KMS-11 (cell line): ENCODE measurements around the gene KRT72.

Experiments used
- H2AFZ ChIP-seq: fragments of 200-600 bp; sonication (generic); 2 replicates; pipeline ENCODE4 v1.6.1; 2016; ENCODE audit warnings: antibody characterized with exemption, mixed run types, low read depth
- H3K27ac ChIP-seq: fragments of 200-600 bp; sonication (generic); 2 replicates; pipeline ENCODE4 v1.6.1; 2016; ENCODE audit warnings: mild to moderate bottlenecking, mixed run types
- H3K27me3 ChIP-seq: fragments of 200-600 bp; sonication (generic); 2 replicates; pipeline ENCODE4 v1.6.1; 2017; ENCODE audit warnings: mild to moderate bottlenecking, low read depth, mixed run types, moderate library complexity; ENCODE audit not compliant: insufficient read depth
- H3K36me3 ChIP-seq: fragments of 200-600 bp; sonication (generic); 2 replicates; pipeline ENCODE4 v1.6.1; 2017; ENCODE audit warnings: mild to moderate bottlenecking, mixed run types; ENCODE audit not compliant: insufficient read depth
- H3K4me1 ChIP-seq: fragments of 200-600 bp; sonication (generic); 2 replicates; pipeline ENCODE4 v1.6.1; 2016; ENCODE audit warnings: mild to moderate bottlenecking, low read depth, mixed run types; ENCODE audit not compliant: poor library complexity, severe bottlenecking
- H3K4me2 ChIP-seq: fragments of 200-600 bp; sonication (generic); 2 replicates; pipeline ENCODE4 v1.7.0; 2016; ENCODE audit warnings: mild to moderate bottlenecking, mixed run types
- H3K4me3 ChIP-seq: fragments of 200-600 bp; sonication (generic); IDR thresholded peaks from 2 replicates; pipeline ENCODE4 v1.6.1; 2017; ENCODE audit warnings: low read depth, low read length, mixed read lengths; ENCODE audit not compliant: insufficient read depth
- H3K79me2 ChIP-seq: fragments of 200-600 bp; sonication (generic); 2 replicates; pipeline ENCODE4 v1.6.1; 2016; ENCODE audit warnings: low read depth, mixed run types; ENCODE audit not compliant: insufficient read depth
- H3K9ac ChIP-seq: fragments of 200-600 bp; sonication (generic); 2 replicates; pipeline ENCODE4 v1.6.1; 2016; ENCODE audit warnings: mild to moderate bottlenecking, mixed run types
- H4K20me1 ChIP-seq: fragments of 200-600 bp; sonication (generic); 2 replicates; pipeline ENCODE4 v1.6.1; 2016; ENCODE audit warnings: mild to moderate bottlenecking, mixed run types; ENCODE audit not compliant: insufficient read depth
- TF ChIP-seq, protein P1 (sequence below): fragments of 200-600 bp; sonication (generic); conservative IDR thresholded peaks from 2 replicates; pipeline ENCODE4 v1.6.1; 2017; ENCODE audit warnings: low read depth, mild to moderate bottlenecking, antibody characterized with exemption, low read length, moderate library complexity, mixed read lengths

KRT72 gene

DNA sequence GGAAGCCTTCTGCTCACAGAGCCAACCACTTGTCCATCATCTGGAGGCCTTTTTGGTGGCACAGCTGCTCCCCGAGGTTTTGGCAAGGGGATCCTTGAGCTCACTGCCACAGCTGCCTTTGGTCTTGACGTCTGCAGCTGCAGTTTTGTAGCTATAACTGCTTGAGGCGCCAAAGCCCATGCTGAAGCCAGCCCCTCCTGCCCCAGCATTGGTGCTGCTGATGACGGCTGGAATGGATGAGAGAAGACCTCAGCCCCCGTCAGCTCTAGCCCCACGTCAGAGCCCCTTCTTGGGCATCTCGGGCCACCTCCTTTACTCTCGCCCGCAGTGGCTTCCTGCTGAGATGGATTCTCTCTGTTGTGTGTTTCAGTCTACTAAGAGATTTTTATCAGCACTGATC is 15.3 kb downstream of the KRT72 start:
- Histone ChIP-seq H3K79me2 (no peaks in the 10 kb centered on the region), H3K9ac (no peak overlapping the region), H3K27me3 (peaks cover 33% of the 10 kb centered on the region; the same call in 1 of the 2 replicates)

GRCh38 chr12:52585066-52585465 is 16.2 kb downstream of the KRT72 start:
- Histone ChIP-seq H3K27ac (no peak overlapping the region), H3K36me3 (no peaks in the 10 kb centered on the region), H4K20me1 (no peaks in the 10 kb centered on the region), H3K4me3 (no peak overlapping the region), H3K27me3 (peaks cover 34% of the 10 kb centered on the region; the same call in 1 of the 2 replicates), H3K4me2 (no peak overlapping the region), H2AFZ (no peak overlapping the region), H3K4me1 (no peaks in the 10 kb centered on the region), H3K79me2 (no peaks in the 10 kb centered on the region), H3K9ac (no peak overlapping the region)
- TF ChIP-seq, protein P1, sequence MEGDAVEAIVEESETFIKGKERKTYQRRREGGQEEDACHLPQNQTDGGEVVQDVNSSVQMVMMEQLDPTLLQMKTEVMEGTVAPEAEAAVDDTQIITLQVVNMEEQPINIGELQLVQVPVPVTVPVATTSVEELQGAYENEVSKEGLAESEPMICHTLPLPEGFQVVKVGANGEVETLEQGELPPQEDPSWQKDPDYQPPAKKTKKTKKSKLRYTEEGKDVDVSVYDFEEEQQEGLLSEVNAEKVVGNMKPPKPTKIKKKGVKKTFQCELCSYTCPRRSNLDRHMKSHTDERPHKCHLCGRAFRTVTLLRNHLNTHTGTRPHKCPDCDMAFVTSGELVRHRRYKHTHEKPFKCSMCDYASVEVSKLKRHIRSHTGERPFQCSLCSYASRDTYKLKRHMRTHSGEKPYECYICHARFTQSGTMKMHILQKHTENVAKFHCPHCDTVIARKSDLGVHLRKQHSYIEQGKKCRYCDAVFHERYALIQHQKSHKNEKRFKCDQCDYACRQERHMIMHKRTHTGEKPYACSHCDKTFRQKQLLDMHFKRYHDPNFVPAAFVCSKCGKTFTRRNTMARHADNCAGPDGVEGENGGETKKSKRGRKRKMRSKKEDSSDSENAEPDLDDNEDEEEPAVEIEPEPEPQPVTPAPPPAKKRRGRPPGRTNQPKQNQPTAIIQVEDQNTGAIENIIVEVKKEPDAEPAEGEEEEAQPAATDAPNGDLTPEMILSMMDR = no peak

More for the DNA sequence above, 15.3 kb downstream of the KRT72 start:
- H3K4me3 ChIP-seq = no peak overlapping the region
- no peaks in the 10 kb centered on the region for H4K20me1 ChIP-seq
- no peak overlapping the region for H3K4me2 ChIP-seq
- H3K4me1 ChIP-seq = no peaks in the 10 kb centered on the region
- H3K36me3 ChIP-seq = no peaks in the 10 kb centered on the region
- H2AFZ ChIP-seq = no peak overlapping the region
- H3K27ac ChIP-seq = no peak overlapping the region
- TF ChIP-seq, protein P1 = no peak

DNA sequence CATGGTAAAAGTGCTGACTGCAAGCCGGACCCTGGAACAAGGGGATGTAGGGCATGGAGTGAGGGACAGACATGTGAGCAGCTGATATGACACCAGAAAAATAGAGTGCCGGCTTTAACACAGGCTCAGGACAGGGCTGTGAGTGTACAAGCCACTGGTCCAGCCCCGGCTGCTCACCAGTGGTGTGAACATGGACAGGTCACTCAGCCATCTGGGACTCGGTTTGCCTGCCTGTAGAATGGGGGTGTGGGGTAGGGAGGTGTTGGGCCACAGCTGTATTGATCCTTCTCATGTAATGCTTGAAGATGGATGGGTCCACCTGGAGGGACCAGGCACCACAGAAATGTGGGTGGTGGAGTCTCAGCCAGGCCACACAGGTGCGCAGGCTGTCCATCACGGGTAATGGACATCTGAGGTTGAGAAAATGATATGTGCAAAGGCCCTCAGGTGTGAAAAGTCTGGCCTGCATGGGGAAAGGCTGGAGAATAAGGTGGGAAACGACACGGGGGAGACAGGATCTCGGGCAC is 17.0 kb downstream of the KRT72 start:
- no peak overlapping the region for H3K27ac ChIP-seq
- H3K27me3 ChIP-seq = peaks cover 34% of the 10 kb centered on the region; the same call in 1 of the 2 replicates
- H3K4me2 ChIP-seq = no peak overlapping the region
- H3K79me2 ChIP-seq = no peaks in the 10 kb centered on the region
- H3K4me1 ChIP-seq = no peaks in the 10 kb centered on the region
- H2AFZ ChIP-seq = no peak overlapping the region
- H3K4me3 ChIP-seq = no peak overlapping the region
- no peaks in the 10 kb centered on the region for H3K36me3 ChIP-seq
- TF ChIP-seq, protein P1 = no peak
- H3K9ac ChIP-seq = no peak overlapping the region
- H4K20me1 ChIP-seq = no peaks in the 10 kb centered on the region

DNA sequence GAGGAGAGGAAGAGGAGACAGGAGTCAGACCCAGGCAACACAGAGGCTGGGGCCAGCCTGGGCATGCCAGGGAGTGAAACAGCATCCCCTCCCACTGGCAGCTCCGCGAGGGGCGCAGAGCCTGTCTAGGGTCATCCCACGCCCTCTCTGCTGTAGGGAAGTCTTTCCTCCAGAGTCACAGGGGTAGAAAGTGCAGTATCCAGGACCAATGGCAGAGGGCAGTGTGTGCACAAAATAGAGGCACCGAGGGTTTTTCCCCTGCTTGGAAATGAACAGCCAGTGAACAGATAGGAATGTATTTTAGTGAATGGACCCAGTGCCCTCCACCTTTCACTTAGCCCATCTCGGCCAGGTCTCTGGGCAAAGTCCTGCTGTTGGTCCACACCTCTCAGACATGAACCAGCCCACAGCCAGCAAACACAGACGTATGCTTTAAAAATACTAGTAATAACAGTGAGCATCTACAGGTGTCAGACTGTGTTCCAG is 18.2 kb downstream of the KRT72 start:
- Histone ChIP-seq H2AFZ (no peak overlapping the region), H3K4me1 (no peaks in the 10 kb centered on the region), H3K36me3 (no peaks in the 10 kb centered on the region), H3K27me3 (peaks cover 44% of the 10 kb centered on the region; the same call in 1 of the 2 replicates), H3K79me2 (no peaks in the 10 kb centered on the region), H3K4me2 (no peak overlapping the region), H4K20me1 (no peaks in the 10 kb centered on the region), H3K27ac (no peak overlapping the region), H3K4me3 (no peak overlapping the region), H3K9ac (no peak overlapping the region)
- TF ChIP-seq, protein P1 = peak; percentile 75
